AG20443 (cell line): ENCODE measurements around the gene PMIS2.

ENCODE experiments used
- DNase-seq: peaks from one replicate; pipeline ENCODE4 v3.0.0; 2012; ENCODE audit warnings: low spot score, mixed read lengths

The PMIS2 gene

DNA sequence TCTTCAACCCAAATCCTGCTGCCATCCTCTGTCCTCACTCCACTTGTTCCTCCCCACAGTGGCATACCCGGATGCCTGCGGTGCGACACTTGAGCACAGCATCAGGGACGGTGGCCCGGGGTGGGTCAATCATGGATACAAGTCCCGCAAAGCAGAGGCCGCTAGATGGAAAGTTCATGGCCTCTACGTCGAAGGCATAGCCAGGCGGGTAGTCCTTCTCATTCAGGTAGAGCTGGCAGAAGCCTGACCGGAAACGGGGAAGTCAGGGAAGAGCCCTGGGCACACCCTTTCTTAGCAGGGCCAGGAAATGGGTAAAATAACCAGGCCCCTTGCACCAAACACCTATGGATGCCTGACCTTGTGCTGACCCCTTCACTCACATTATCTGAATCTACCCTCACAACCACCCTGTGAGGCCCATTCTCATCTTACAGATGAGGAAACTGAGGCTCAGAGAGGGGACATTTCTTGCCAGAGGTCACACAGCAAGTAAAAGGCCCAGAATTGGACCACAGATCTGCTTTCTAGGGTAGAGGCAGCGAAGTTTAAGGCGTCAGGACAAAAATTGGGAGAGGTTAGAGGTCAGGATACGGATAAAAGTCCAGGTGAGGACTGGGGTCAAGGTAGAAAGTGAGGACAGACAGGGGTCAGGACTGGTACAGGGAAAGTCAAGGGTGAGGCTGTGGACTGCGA, 29.0 kb upstream of the PMIS2 start:
- DNase-seq: no peak

DNA sequence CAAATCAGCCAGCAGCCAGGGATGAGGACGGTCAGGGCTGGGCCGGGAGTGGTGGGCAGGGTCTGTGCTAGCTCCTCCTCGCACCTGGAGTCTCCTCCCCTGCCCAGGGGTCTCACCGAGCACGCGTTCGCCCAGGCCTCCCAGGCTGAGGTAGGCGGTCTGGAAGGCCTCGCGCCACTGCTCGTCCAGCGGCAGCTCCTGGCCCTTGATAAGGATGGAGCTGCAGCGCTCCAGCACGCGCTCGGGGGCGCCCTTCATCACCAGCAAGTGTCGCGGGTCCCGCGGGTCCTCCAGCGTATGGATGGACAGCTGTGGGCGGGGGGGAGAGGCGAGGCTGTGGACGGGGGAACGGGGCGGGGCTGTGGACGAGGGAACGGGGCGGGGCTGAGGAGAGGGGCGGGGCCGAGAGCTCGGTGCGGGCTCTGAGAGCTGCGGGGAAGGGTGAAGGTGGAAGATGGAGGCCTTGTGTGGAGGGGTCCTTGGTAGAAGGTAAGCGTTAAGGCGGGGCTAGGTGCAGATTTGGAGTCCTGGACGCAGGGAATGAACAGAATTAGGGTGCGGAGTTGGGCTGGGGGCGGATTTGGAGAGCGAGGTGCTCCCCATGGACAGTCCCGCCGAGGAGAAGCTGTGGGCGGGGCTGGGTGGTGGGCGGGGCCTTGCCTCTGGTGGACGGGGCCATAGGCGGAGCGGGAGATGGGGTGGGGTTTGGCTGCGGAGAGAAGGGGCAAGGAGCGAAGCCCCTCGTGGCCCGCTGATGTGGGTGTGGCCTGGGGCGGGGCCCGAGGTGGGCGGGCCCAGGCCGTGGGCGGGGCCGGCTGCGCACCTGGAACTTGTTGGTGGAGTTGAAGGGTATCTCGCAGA, 28.2 kb upstream of the PMIS2 start:
- DNase-seq: peak; percentile 74

DNA sequence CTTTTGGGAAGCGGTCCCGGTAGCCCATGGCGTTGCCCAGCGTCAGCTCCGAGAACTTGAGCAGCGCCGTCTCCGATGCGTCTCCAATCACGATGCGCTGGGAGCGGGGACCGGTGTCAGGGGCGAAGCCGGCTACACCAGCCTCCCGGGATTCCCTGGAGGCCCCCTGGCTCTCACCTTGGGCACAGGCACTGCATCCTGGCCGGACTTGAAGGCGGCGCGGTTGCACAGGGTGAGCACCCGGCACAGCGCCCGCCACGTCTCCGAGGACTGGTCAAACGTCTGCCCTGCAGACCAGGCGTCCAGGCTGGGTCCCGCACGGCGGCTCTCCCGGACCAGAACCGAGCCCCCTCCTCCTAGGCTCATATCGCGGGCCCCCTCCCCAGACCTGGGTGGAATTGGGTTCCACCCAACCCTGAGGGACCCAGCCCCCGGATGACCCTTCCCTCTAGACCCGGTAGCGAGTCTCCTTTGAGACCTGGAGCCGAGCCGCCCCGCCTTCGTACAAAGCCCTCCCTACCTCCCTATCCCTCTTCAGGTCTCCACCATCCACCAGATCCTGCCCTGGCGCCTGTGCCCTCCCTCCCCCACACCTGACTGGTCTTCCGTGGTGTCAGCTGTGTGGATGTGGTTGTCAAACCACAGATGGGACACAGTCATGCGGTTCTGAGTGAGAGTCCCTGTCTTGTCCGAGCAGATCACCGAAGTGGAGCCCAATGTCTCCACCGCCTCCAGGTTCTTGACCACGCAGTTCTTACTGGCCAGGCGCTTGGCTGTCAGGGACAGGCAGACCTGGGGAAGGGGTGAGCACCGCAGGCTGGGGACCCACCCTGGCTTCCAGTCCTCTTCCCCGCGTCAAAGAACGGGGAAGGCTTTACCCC, 27.3 kb upstream of the PMIS2 start:
- no peak for DNase-seq

DNA sequence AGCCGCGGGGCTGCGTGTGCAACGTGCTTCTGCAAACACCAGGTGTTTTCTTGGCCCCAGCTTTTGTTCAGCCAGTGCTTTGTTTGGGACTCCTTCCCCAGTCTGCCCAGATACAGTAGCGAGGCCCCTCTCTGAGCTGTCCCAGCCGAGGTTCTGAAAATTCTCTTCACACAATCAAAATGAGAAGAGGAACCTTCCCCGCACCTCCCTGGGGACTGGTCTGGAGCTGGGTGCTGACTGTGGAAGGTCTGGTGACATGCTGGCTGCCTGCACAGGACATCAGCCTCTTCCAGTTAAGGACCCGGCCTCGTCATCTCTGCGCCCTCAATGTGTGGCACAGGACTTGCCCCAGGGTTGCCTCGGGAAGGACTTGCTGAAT, 26.7 kb upstream of the PMIS2 start:
- no peak for DNase-seq

DNA sequence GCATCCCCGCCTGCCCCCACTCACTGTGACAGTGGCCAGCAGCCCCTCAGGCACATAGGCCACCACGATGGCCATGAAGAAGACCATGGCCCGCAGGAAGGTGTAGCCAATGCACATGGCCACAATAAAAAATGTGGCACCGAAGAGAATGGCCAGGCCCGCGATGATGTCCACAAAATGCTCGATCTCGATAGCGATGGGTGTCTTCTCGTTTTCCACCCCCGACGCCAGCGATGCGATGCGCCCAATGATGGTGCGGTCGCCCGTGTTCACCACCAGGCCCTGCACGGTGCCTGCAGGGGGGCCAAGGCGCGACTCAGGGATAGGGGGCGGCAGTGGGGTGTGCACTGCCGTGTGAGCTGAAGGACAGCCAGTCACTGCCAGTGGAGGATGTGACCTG, 26.2 kb upstream of the PMIS2 start:
- DNase-seq: no peak

DNA sequence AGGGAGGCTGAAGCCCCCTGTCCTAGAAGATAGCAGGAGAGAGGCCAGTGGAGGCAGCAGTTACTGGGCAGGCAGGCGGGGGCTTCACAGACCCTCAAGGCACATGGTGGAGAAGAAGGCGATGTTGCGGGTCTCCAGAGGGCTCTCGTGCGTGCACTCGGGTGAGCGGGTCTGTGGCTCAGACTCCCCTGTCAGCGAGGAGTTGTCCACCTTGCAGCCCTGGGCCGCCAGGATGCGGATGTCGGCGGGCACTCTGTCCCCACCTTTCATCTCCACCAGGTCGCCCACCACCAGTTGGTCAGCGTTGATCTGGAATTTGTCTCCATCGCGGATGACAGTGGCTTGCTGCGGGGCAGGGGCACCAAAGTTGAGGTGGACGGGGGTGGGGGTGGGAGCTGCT, 25.7 kb upstream of the PMIS2 start:
- no peak for DNase-seq

DNA sequence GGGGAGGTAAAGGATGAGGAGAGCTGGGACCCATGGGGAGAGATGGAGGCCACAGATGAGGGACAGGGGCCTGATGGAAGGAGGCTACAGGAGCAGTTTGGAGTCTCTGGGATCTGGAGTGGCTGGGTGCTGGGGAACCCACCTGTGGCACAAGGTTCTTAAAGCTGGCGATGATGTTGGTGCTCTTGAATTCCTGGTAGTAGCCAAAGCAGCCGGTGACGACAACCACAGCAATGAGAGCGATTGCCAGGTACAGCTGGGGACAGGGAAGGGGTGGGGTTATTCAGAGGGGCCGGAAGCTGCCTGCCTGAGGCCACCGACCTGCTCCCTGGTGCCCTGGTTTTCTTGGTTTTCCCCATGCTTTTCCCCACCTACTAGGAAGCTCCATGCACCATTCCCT, 25.3 kb upstream of the PMIS2 start:
- DNase-seq: no peak

DNA sequence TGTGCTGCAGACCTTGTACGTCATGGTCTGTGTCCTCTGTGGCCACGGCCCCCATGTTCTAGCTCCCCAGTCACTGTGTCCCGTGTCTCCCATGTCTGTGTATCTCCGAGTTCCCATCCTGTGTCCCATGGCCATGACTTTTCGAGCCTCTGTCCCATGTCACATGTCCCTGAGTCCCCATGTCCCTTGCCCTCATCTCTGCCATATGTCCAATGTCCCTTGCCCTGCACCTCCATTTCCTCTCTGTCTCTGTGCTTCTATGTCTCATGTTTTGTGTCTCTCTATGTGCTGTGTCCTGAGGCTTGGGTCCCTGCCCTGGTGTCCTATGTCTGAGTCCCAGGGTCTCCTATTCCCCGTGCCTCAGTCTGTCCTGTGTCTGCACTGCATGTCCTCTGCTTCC, 24.5 kb upstream of the PMIS2 start:
- no peak for DNase-seq

DNA sequence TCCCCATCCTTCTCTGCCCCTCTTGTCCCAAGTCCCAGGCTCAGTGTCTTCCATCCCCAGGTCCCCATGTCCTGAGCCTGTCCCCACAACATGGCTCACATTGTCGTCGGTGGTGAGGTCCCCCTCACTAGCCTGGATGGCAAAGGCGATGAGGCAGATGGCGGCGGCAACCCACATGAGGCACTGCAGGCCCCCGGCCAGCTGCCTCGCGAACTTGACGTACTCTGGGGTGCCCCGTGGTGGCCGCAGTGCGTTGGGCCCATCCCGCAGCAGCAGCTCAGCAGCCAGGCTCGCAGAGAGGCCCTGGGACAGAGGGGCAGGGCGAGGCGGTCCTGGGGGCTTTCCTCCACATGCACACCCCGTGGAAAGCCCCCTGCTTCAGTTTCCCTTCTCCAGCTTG, 23.6 kb upstream of the PMIS2 start:
- DNase-seq: no peak

DNA sequence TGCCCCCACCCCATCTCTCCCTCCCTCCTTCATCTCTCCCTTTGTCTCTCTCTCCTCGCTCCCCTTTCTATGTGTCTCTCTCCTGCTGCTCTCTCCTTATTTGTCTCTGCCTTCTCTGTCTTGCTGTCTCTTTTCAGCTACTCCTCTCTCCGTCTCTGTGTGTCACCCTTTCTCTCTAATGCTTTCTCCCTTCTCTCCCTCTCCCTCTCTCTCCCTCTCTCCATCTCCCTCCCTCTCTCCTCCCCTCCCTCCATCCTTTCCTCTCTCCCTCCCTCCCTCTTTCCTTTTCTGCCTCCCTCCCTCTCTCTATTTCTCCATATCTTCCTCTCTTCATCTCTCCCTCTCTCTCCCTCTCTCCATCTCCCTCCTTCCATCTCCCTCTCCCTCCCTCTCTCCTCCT, 23.2 kb upstream of the PMIS2 start:
- no peak for DNase-seq

DNA sequence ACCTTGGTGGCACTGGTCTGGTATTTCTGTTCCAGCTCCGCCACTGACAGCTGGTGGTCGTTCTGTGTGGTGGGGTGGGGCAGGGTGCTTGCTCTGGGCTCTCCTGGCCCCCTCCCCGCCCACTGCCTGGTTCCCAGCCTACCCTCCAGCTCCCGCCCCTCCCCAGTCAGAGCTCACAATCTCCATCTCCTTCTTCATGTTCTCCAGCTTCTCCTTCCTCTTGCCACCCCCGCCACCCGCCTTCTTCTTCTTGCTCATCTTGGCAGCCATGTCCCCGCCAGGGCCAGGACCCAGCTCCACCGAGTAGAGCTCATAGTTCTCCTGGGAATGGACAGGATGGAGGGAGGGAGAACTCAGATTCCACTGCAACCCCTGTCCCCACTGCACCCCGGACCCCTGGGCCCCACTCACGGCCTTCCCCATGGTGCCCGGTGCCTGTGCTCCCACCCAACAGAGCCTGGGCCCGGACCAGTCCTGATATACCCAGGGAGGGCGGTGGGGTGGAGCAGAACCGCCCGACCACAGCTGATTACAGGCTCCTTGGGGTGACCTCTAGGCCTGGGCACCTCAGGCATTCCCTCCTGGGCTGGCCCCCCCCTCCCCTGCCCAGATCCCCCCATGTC, 22.7 kb upstream of the PMIS2 start, which contains the start of gene ATP4A:
TSS of gene ATP4A (minus strand) at position 452 of the 623 bp plus-strand sequence. CDS start at position 423, 29 bp downstream.
- no peak for DNase-seq

DNA sequence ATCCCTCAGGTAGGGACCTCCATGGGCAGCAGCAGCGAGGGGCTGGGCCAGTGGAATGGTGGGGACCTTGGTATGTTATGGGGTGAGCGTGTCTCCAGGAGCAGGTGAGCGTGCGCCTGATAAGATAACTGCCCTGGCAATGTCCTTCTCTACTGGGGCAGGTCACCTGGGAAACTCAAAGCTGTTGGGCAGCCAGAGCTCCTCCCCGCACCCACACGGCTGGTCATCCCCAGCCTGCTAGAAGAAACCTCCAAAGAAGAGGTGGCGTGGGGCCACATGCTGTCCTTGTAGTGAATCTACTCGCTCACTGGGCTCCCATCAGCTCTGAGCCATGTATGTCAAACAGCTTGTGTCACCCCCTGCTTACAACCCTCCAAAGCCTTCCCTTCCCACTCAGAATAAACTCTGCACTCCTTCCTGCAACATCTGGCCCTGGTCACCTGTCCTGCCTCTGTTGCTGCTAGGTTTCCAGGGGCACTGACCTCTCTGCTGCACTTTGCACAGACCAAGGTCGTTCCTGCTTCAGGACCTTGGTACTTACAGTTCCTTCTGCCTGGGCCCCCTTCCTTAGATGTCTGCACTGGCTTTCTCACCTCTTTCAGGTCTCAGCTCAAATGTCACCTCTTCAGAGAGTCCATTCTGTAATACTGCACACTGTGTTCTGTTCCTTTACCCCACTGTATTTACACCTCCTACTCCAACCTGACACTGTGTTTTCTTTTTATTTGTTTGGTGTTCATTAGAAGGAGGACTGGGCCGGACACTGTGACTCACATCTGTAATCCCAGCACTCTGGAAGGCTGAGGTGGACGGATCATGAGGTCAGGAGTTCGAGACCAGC, 20.7 kb upstream of the PMIS2 start:
- DNase-seq: no peak

DNA sequence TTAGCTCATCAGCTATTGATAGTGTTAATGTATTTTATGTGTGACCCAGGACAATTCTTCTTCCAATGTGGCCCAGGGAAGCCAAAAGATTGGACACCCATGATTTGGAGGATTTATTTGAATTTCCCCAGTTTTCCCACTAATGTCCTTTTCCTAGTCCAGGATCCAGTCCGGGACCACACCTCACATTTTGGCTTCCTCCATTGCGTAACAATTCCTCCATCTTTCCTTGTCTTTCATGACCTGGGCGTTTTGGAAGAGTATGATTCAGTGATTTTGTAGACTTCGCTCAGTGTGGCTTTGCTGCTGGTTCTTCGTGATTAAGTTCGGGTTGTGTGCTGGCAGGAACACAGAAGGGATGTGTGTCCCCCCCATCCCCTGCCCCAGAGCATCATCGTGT, 19.2 kb upstream of the PMIS2 start:
- no peak for DNase-seq

DNA sequence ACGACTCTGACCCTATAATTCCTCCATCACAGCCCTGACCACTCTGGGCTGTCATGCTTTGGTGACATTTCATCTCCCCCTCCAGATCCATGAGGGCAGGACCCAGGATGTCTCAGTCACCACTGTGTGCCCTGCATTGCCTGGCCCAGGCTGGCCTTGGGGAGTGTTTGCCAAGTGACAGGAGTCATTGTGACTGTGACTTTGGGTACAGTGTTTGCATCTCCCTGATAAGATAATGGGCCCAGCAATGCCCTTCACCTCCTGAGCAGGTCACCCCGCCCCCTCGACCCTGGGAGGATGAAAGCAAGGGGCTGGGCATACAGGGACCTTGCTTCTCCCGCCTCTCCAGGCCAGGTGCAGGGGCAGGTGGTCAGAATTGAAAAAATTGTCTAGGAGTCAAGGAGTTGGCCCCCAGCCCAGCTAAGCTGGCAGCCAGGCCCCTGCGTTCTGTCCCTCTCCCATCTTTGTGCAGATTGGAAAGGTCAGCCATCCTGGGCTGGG, 16.6 kb upstream of the PMIS2 start:
- no peak for DNase-seq

DNA sequence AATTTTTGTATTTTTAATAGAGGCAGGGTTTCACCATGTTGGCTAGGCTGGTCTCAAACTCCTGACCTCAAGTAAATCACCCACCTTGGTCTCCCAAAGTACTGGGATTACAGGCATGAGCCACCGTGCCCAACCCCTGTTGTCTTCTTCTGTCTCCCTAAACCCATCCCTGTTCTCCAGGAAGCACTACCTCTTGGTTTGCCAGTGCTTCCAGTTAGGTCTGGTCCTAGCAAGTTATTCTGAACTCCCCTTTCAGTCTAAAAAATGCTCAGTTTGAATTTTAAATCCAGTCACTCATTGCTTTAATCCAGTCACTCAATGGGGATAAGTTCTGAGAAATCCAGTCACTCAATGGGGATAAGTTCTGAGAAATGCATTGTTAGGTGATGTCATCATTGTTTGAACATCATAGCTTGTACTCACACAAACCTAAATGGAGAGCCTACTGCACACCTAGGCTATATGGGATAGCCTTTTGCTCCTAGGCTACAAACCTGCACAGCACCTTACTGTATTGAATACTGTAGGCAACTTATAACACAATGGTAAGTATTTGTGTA, 14.5 kb upstream of the PMIS2 start:
- DNase-seq: no peak

DNA sequence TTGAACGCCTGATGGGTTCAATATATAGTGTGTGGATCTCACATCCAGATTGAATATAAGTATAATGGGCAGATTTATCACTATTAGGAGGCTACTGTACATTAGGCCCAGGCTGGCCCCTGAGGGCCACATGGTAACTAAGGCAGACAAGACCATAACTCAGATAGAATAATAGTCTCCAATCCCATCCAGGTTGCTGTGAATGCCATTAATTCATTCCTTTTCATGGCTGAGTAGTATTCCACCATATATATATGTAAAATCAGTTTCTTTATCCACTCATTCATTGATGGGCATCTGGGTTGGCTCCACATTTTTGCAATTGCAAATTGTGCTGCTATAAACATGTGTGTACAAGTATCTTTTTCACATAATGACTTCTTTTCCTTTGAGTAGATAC, 8.1 kb upstream of the PMIS2 start:
- no peak for DNase-seq

DNA sequence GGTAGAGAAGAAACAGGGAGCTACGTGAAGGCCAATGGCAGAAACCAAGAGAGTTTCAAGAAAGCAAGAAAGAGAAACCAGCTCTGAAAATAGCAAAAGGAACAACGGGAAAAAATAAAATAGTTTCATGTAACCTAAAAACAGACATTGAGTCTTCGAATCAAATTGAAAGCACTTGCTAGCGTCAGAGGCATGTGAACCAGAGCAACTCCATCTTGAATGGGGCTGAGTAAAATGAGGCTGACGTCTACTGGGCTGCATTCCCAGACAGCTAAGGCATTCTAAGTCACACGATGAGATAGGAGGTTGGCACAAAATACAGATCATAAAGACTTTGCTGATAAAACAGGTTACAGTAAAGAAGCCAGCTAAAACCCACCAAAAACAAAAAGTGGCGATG, 7.3 kb upstream of the PMIS2 start:
- DNase-seq: no peak

DNA sequence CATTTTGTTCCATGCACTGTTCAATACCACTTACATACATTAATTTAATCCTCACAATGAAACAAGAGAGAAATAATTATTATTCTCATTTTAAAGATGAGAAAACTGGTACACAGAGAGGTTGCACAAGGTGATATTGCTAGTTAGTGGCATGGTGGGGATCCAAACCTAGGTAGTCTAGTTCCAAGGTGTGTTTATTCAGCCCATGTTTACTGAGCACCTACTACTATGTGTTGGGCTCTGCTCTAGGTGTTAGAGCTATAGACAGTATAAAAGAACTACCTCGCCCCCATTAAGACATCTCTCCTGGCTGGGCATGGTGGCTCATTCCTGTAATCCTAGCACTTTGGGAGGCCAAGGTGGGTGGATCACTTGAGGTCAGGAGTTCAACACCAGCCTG, 3.2 kb upstream of the PMIS2 start:
- DNase-seq: no peak

DNA sequence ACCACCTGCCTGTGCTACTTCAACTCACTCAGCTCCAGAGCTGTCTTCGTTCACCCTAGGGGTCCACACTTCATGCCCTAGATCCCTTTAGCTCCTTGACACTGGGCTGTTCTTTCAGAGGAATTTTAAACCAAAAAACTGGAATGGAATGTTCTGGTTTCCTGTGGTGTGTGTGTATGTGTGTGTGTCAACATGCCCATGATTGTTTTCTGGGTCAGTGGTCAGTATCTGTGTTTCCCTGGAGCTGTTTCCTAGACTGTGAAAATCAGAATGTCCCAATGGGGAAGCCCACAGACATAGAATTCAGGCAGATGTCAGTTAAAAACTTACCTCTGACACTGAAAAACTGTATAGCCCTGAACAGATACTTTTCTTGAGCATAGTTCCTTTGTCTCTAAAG, 1.3 kb downstream of the PMIS2 start:
- DNase-seq: no peak

DNA sequence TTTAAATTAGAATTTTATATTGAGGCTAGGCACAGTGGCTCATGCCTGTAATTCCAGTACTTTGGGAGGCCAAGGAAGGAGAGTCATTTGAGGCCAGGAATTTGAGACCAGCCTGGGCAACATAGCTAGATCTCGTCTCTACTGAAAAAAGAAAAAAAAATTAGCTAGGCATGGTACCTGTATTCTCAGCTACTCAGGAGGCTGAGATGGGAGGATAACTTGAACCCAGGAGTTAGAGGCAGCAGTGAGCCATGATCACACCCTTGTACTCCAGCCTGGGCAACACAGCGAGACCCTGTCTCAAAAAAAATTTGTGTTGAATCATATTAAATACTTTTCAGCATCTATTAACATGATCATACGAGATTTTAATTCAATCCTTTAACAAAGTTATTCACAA, 4.9 kb downstream of the PMIS2 start:
- no peak for DNase-seq

DNA sequence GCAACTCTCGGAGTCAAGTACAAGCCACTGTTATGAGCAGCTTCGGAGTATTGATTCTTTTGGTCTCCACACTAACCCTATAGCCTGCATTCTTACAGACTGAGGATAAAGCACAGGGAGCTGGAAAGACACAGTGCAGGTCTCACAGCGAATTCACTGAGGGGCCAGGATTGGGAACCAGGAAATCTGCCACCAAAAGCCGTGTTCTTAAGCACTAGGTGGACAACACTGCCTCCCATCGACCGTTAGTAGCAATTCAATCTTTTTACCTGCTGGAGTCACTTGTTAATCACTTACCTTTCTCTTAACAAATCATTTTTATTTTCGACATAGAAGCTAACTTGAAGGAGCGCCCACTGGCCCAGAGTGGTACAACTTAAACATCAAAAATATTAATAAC, 6.3 kb downstream of the PMIS2 start:
- DNase-seq: peak; percentile 57
